ENCODE measurements around the gene PITX1.

DNA sequence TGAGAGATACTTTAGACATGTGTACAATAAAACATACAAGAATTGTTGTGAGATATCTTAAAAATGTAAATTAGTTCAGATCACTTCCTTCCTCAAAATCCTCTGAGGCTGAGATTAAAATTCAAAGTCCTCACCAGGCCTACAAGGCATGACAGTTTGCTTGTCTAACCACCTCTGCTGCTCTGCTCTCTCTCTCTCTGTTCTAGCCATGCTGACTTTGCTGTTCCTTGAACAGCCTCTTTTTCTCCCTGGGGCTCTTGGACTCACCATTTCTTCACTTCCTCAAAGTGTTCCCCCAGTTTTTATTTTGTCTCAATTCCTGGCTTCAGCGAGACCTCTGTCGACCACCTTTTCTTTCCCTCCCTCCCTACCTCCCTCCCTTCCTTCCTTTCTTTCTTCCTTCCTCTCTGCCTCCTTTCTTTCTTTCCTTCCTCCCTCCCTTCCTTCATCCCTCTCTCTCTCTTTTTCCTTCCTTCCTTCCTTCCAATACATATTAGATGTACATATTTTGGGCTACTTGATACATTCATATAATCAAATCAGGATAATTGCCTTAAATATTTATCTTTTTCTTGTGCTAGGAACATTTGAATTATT lies 39.4 kb downstream of the PITX1 start:
- TF ChIP-seq, protein P1, sequence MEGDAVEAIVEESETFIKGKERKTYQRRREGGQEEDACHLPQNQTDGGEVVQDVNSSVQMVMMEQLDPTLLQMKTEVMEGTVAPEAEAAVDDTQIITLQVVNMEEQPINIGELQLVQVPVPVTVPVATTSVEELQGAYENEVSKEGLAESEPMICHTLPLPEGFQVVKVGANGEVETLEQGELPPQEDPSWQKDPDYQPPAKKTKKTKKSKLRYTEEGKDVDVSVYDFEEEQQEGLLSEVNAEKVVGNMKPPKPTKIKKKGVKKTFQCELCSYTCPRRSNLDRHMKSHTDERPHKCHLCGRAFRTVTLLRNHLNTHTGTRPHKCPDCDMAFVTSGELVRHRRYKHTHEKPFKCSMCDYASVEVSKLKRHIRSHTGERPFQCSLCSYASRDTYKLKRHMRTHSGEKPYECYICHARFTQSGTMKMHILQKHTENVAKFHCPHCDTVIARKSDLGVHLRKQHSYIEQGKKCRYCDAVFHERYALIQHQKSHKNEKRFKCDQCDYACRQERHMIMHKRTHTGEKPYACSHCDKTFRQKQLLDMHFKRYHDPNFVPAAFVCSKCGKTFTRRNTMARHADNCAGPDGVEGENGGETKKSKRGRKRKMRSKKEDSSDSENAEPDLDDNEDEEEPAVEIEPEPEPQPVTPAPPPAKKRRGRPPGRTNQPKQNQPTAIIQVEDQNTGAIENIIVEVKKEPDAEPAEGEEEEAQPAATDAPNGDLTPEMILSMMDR (IDR thresholded peaks at IDR 0.05; ENCODE audit: insufficient read depth, low read length, poor library complexity, severe bottlenecking): no peak
- TF ChIP-seq EZH2phosphoT487 (conservative IDR thresholded peaks at IDR 0.05; ENCODE audit: low read length): no peak
